OCI-LY1 (cell line): ENCODE data around the gene PROZ.
A peak's percentile ranks its signal among the peaks of the same experiment; 100 is the strongest.

Experiments used
- H2AFZ ChIP-seq: fragments of 200-600 bp; sonication (generic), shearing (Covaris generic); 2 replicates; pipeline ENCODE4 v1.6.0; 2014; ENCODE audit warnings: antibody characterized with exemption, mild to moderate bottlenecking, low read length
- H3F3A ChIP-seq: fragments of 200-600 bp; sonication (generic), shearing (Covaris generic); 2 replicates; pipeline ENCODE4 v1.6.0; 2014; ENCODE audit warnings: mild to moderate bottlenecking, antibody characterized with exemption, low read length, moderate library complexity; ENCODE audit not compliant: insufficient read depth
- H3K27ac ChIP-seq: fragments of 200-600 bp; sonication (generic); 2 replicates; pipeline ENCODE4 v1.5.1; 2014; ENCODE audit warnings: low read length, mixed run types, mild to moderate bottlenecking, low read depth; ENCODE audit not compliant: poor library complexity, severe bottlenecking
- H3K27me3 ChIP-seq: fragments of 200-600 bp; sonication (generic); 2 replicates; pipeline ENCODE4 v1.6.0; 2014; ENCODE audit warnings: antibody characterized with exemption, mild to moderate bottlenecking, low read length, moderate library complexity; ENCODE audit not compliant: insufficient read depth
- H3K36me3 ChIP-seq: fragments of 200-600 bp; sonication (generic); 2 replicates; pipeline ENCODE4 v1.6.1; 2014; ENCODE audit warnings: mild to moderate bottlenecking, antibody characterized with exemption, low read length, moderate library complexity, mixed read lengths; ENCODE audit not compliant: insufficient read depth
- H3K4me1 ChIP-seq: fragments of 200-600 bp; sonication (generic); 2 replicates; pipeline ENCODE4 v1.5.1; 2014; ENCODE audit warnings: mild to moderate bottlenecking, low read length, moderate library complexity; ENCODE audit not compliant: insufficient read depth, severe bottlenecking
- H3K4me2 ChIP-seq: fragments of 200-600 bp; sonication (generic), shearing (Covaris generic); 2 replicates; pipeline ENCODE4 v1.6.1; 2014; ENCODE audit warnings: low read length
- H3K4me3 ChIP-seq: fragments of 200-600 bp; sonication (generic); 2 replicates; pipeline ENCODE4 v1.5.1; 2014; ENCODE audit warnings: low read length, low read depth, mild to moderate bottlenecking, mixed read lengths; ENCODE audit not compliant: poor library complexity, severe bottlenecking
- H3K79me2 ChIP-seq: fragments of 200-600 bp; shearing (Covaris generic); 2 replicates; pipeline ENCODE4 v1.6.1; 2016; ENCODE audit warnings: mixed run types, low read length, mixed read lengths; ENCODE audit not compliant: insufficient read depth
- H3K9ac ChIP-seq: fragments of 200-600 bp; sonication (generic), shearing (Covaris generic); 2 replicates; pipeline ENCODE4 v1.6.1; 2014; ENCODE audit warnings: mild to moderate bottlenecking, low read length, mixed read lengths
- H3K9me2 ChIP-seq: fragments of 200-600 bp; sonication (generic), shearing (Covaris generic); 2 replicates; pipeline ENCODE4 v1.6.1; 2014; ENCODE audit warnings: low read depth, mild to moderate bottlenecking, low read length, mixed read lengths
- H3K9me3 ChIP-seq: fragments of 200-600 bp; shearing (Covaris generic); 2 replicates; pipeline ENCODE4 v1.6.1; 2014; ENCODE audit warnings: low read length, mixed read lengths
- H4K20me1 ChIP-seq: fragments of 200-600 bp; sonication (generic), shearing (Covaris generic); 2 replicates; pipeline ENCODE4 v1.6.0; 2016; ENCODE audit warnings: mild to moderate bottlenecking, low read length; ENCODE audit not compliant: insufficient read depth
- CTCF ChIP-seq: fragments of 200-600 bp; sonication (generic), shearing (Covaris generic); IDR thresholded peaks from 2 replicates; pipeline ENCODE4 v1.5.1; 2017; ENCODE audit warnings: mild to moderate bottlenecking, antibody characterized with exemption, low read length, moderate library complexity, mixed read lengths
- EZH2 ChIP-seq: fragments of 200-600 bp; sonication (generic), shearing (Covaris generic); IDR thresholded peaks from 2 replicates; pipeline ENCODE4 v1.8.0; 2017; ENCODE audit warnings: borderline replicate concordance, mixed run types, mild to moderate bottlenecking, antibody characterized with exemption, low read length, moderate library complexity, mixed read lengths

The PROZ gene

GRCh38 chr13:113220141-113220598, 61.7 kb downstream of the PROZ start:
- Histone ChIP-seq H3F3A (no peaks in the 10 kb centered on the region), H3K4me1 (peaks cover 14% of the 10 kb centered on the region), H3K9ac (no peak overlapping the region), H4K20me1 (no peaks in the 10 kb centered on the region), H2AFZ (no peak overlapping the region), H3K4me2 (no peak overlapping the region), H3K27ac (no peak overlapping the region), H3K4me3 (no peak overlapping the region), H3K27me3 (no peaks in the 10 kb centered on the region), H3K9me3 (no peaks in the 10 kb centered on the region), H3K9me2 (no peaks in the 10 kb centered on the region), H3K79me2 (peaks cover 54% of the 10 kb centered on the region), H3K36me3 (peaks cover 65% of the 10 kb centered on the region)
- no peak for TF ChIP-seq CTCF
- TF ChIP-seq EZH2 = no peak

GRCh38 chr13:113220877-113221276, 62.4 kb downstream of the PROZ start:
- Histone ChIP-seq H4K20me1 (no peaks in the 10 kb centered on the region), H3F3A (no peaks in the 10 kb centered on the region), H3K4me3 (no peak overlapping the region), H3K27me3 (no peaks in the 10 kb centered on the region), H3K9me2 (no peaks in the 10 kb centered on the region), H3K27ac (no peak overlapping the region), H3K4me2 (no peak overlapping the region), H3K9ac (no peak overlapping the region), H2AFZ (no peak overlapping the region), H3K4me1 (peaks cover 7% of the 10 kb centered on the region), H3K9me3 (no peaks in the 10 kb centered on the region), H3K79me2 (peaks cover 47% of the 10 kb centered on the region), H3K36me3 (peaks cover 72% of the 10 kb centered on the region)
- peak; percentile 49 for TF ChIP-seq CTCF
- no peak for TF ChIP-seq EZH2
